H1 (cell line): ENCODE measurements around the gene LTBP4. TPM values are rescaled to one million over a fixed set of nuclear protein-coding genes. Genes with fewer than 3 reads are reported as not detected.

ENCODE experiments used
- CTCF ChIA-PET: fragments of 300-600 bp; sonication (Branson Sonifier 250); formaldehyde crosslinking; loops from one replicate; lab custom pipeline; 2021; ENCODE audit not compliant: partially characterized antibody; lab: Charles Lee
- POLR2A ChIA-PET: fragments of 300-600 bp; sonication (Branson Sonifier 250); formaldehyde crosslinking; loops from one replicate; lab custom pipeline; 2021; ENCODE audit warnings: inconsistent platforms; ENCODE audit not compliant: partially characterized antibody; lab: Charles Lee
- DNase-seq, 2 experiments: peaks; one replicate each; pipeline versions ENCODE4 v3.0.0 to v3.0.0-alpha.2; 2010 to 2022; ENCODE audit warnings: low spot score in 2 of 2, low read depth in 1 of 2, mixed read lengths in 1 of 2
- FAIRE-seq: peaks from 2 replicates; lab custom pipeline; 2011; peaks lifted over from hg19 to GRCh38; lab: Jason Lieb, UNC
- H2AFZ ChIP-seq: 2 replicates; pipeline ENCODE4 v1.8.1; 2012; ENCODE audit warnings: low read length, inconsistent platforms
- H2AK5ac ChIP-seq: 2 replicates; pipeline ENCODE4 v1.6.1; 2013; ENCODE audit warnings: low read depth, low read length
- H2BK120ac ChIP-seq: replicated peaks from 2 replicates; pipeline ENCODE3; 2013; ENCODE audit warnings: low read depth, low read length, inconsistent platforms
- H2BK12ac ChIP-seq: 2 replicates; pipeline ENCODE4 v1.6.1; 2013; ENCODE audit warnings: low read depth, low read length
- H2BK15ac ChIP-seq: 2 replicates; pipeline ENCODE4 v1.6.1; 2013; ENCODE audit warnings: low read length
- H2BK20ac ChIP-seq: 2 replicates; pipeline ENCODE4 v1.6.1; 2013; ENCODE audit warnings: low read length
- H2BK5ac ChIP-seq: 2 replicates; pipeline ENCODE4 v1.6.1; 2013; ENCODE audit warnings: low read depth, low read length
- H3K14ac ChIP-seq: 2 replicates; pipeline ENCODE4 v1.6.1; 2013; ENCODE audit warnings: inconsistent platforms; ENCODE audit not compliant: insufficient read length
- H3K18ac ChIP-seq: 2 replicates; pipeline ENCODE4 v1.6.1; 2013; ENCODE audit warnings: low read length; ENCODE audit errors: extremely low read depth
- H3K23ac ChIP-seq: 2 replicates; pipeline ENCODE4 v1.6.1; 2013; ENCODE audit warnings: inconsistent platforms; ENCODE audit not compliant: insufficient read length
- H3K23me2 ChIP-seq: 2 replicates; pipeline ENCODE4 v1.6.1; 2013; ENCODE audit warnings: low read depth, low read length
- H3K27ac ChIP-seq: 2 replicates; pipeline ENCODE4 v1.6.1; 2011; ENCODE audit warnings: low read depth, low read length, inconsistent platforms
- H3K27me3 ChIP-seq, 4 experiments: replicated peaks in 1 of 4; 1 replicate in 1 of 4; 2 replicates in 3 of 4; pipeline versions ENCODE4 v1.6.1 to v1.8.1; 2011 to 2013; ENCODE audit warnings: low read length in 3 of 4, mild to moderate bottlenecking in 3 of 4, inconsistent platforms in 2 of 4, mixed read lengths in 2 of 4, moderate library complexity in 1 of 4; ENCODE audit not compliant: control insufficient read depth in 3 of 4, insufficient read depth in 3 of 4; ENCODE audit errors: extremely low read depth in 1 of 4
- H3K36me3 ChIP-seq, 4 experiments: 2 replicates each; pipeline versions ENCODE4 v1.6.1 to v1.8.1; 2011 to 2013; ENCODE audit warnings: mild to moderate bottlenecking in 4 of 4, low read length in 3 of 4, moderate library complexity in 2 of 4, control low read depth in 1 of 4, inconsistent platforms in 1 of 4; ENCODE audit not compliant: insufficient read depth in 4 of 4, control insufficient read depth in 2 of 4
- H3K4ac ChIP-seq: replicated peaks from 2 replicates; pipeline ENCODE3; 2013; ENCODE audit warnings: low read length, low read depth, mixed read lengths, inconsistent platforms; ENCODE audit not compliant: insufficient read length
- H3K4me1 ChIP-seq, 4 experiments: replicated peaks in 1 of 4; 1 replicate in 1 of 4; 2 replicates in 3 of 4; pipeline versions ENCODE4 v1.6.1 to v1.8.1; 2011 to 2013; ENCODE audit warnings: low read length in 3 of 4, inconsistent platforms in 2 of 4, mixed read lengths in 1 of 4; ENCODE audit not compliant: insufficient read depth in 4 of 4, control insufficient read depth in 3 of 4
- H3K4me2 ChIP-seq, 2 experiments: 2 replicates each; pipeline versions ENCODE4 v1.6.1 to v1.8.1; 2011 to 2013; ENCODE audit warnings: low read depth in 2 of 2, low read length in 2 of 2, control low read depth in 1 of 2, inconsistent platforms in 1 of 2, mild to moderate bottlenecking in 1 of 2; ENCODE audit not compliant: insufficient read depth in 1 of 2
- H3K4me3 ChIP-seq, 4 experiments: fragments of 200-600, 300-600 bp in 1 of 4; sonication (generic), shearing (Covaris generic), sonication (Bioruptor Twin) in 1 of 4; 2 replicates each; pipeline versions ENCODE4 v1.5.1 to v1.8.1; 2011 to 2016; ENCODE audit warnings: low read length in 4 of 4, low read depth in 3 of 4, control low read depth in 2 of 4, inconsistent platforms in 2 of 4, mild to moderate bottlenecking in 2 of 4, mixed read lengths in 1 of 4, moderate library complexity in 1 of 4; ENCODE audit not compliant: insufficient read depth in 2 of 4; ENCODE audit errors: extremely low read depth in 1 of 4
- H3K56ac ChIP-seq: replicated peaks from 2 replicates; pipeline ENCODE3; 2013; ENCODE audit warnings: low read depth, mild to moderate bottlenecking, mixed read lengths, low read length, inconsistent platforms; ENCODE audit not compliant: insufficient read length
- H3K79me1 ChIP-seq: 2 replicates; pipeline ENCODE4 v1.6.1; 2013; ENCODE audit warnings: low read depth, low read length, control low read depth
- H3K79me2 ChIP-seq, 2 experiments: 2 replicates each; pipeline versions ENCODE4 v1.6.1 to v1.8.1; 2012 to 2013; ENCODE audit warnings: low read length in 2 of 2, mild to moderate bottlenecking in 2 of 2, inconsistent platforms in 1 of 2; ENCODE audit not compliant: insufficient read depth in 2 of 2, control insufficient read depth in 1 of 2
- H3K9ac ChIP-seq, 4 experiments: replicated peaks in 1 of 4; 1 replicate in 1 of 4; 2 replicates in 3 of 4; pipeline versions ENCODE4 v1.6.1 to v1.8.1; 2011 to 2013; ENCODE audit warnings: low read depth in 3 of 4, low read length in 3 of 4, control low read depth in 2 of 4, mild to moderate bottlenecking in 2 of 4, moderate library complexity in 2 of 4, inconsistent platforms in 1 of 4; ENCODE audit errors: extremely low read depth in 1 of 4
- H3K9me3 ChIP-seq, 2 experiments: 2 replicates each; pipeline versions ENCODE4 v1.6.1 to v1.8.1; 2012 to 2013; ENCODE audit warnings: mild to moderate bottlenecking in 2 of 2, moderate library complexity in 2 of 2, control low read depth in 1 of 2, inconsistent platforms in 1 of 2, low read depth in 1 of 2, low read length in 1 of 2, mixed read lengths in 1 of 2; ENCODE audit not compliant: insufficient read depth in 2 of 2
- H4K20me1 ChIP-seq, 2 experiments: replicated peaks in 1 of 2; 2 replicates each; pipeline versions ENCODE3 to v1.8.1; 2011 to 2013; ENCODE audit warnings: inconsistent platforms in 2 of 2, low read length in 2 of 2, mild to moderate bottlenecking in 1 of 2; ENCODE audit not compliant: insufficient read depth in 2 of 2, control insufficient read depth in 1 of 2
- H4K5ac ChIP-seq: 2 replicates; pipeline ENCODE4 v1.6.1; 2013; ENCODE audit warnings: low read length, low read depth, mixed read lengths, inconsistent platforms; ENCODE audit not compliant: insufficient read length
- H4K8ac ChIP-seq: 2 replicates; pipeline ENCODE4 v1.8.0; 2013; ENCODE audit warnings: mild to moderate bottlenecking, moderate library complexity, low read length, inconsistent platforms; ENCODE audit not compliant: insufficient read depth; ENCODE audit errors: extremely low read depth
- H4K91ac ChIP-seq: replicated peaks from 2 replicates; pipeline ENCODE3; 2013; ENCODE audit warnings: low read length, mixed read lengths, inconsistent platforms; ENCODE audit not compliant: insufficient read length
- GABPA ChIP-seq: IDR thresholded peaks from 2 replicates; pipeline ENCODE4 v1.6.1; 2011; ENCODE audit warnings: mild to moderate bottlenecking, low read length, moderate library complexity, borderline replicate concordance; ENCODE audit not compliant: insufficient read depth
- RAD21 ChIP-seq, 2 experiments: IDR thresholded peaks in 1 of 2; conservative IDR thresholded peaks in 1 of 2; 2 replicates each; pipeline ENCODE4 v1.6.1; 2011; ENCODE audit warnings: low read depth in 2 of 2, low read length in 2 of 2, improper control_type of control experiment in 1 of 2, inconsistent platforms in 1 of 2, mild to moderate bottlenecking in 1 of 2, moderate library complexity in 1 of 2
- RFX5 ChIP-seq: IDR thresholded peaks from 2 replicates; pipeline ENCODE4 v1.6.1; 2011; ENCODE audit warnings: low read depth, low read length, improper control_type of control experiment, borderline replicate concordance
- WGBS, 2 experiments: shearing (Covaris generic) in 1 of 2; methylation state at CpG; one replicate each; pipeline versions ENCODE4 v1.1.6 to v1.1.7; 2013 to 2015; ENCODE audit warnings: low lambda C conversion rate in 2 of 2, mixed read lengths in 2 of 2, inconsistent platforms in 1 of 2, low coverage in 1 of 2, missing lambda C conversion rate in 1 of 2; ENCODE audit not compliant: insufficient replicate concordance in 2 of 2, insufficient coverage in 1 of 2, insufficient read length in 1 of 2; ENCODE audit errors: extremely low coverage in 1 of 2, missing lambda C conversion rate in 1 of 2; 5-methylcytosine and 5-hydroxymethylcytosine counted together
- polyA plus RNA-seq, 7 experiments: library from polyadenylated mRNA; depleted of rRNA in 3 of 7; stranded (reverse) in 5 of 7; unstranded in 2 of 7; fragments of >200 nt in 5 of 7; fragments of 200-250 nt in 2 of 7; gene quantifications; 1 replicate in 5 of 7; 2 replicates in 1 of 7; 4 replicates in 1 of 7; pipeline versions ENCODE4 v1.2.1 to v1.2.3, GENCODE V29; 2011 to 2013; ENCODE audit warnings: missing spikeins in 2 of 7, mixed read lengths in 2 of 7
- total RNA-seq: library from RNA; stranded (reverse); fragmentation: NEBNext Ultra II Directional; extraction: Animal tissue kit (Norgen Biotek cat#: 25700); gene quantifications from 2 replicates; pipeline ENCODE4 v1.2.1, GENCODE V29; 2021

The LTBP4 gene
- total and polyA plus RNA-seq, 2 of the 8 experiments (the other 6 are each of a cell fraction or from before 2014, with no cell fraction given): 54.5 to 77.1 TPM

GRCh38 chr19:40594255-40594654, 6.9 kb upstream of the LTBP4 start:
- Histone ChIP-seq H3K4me1 (peaks cover 0 to 9% (median 3%) of the 10 kb centered on the region in 4 experiments; a peak in 5 of 7 replicates), H2AK5ac (no peak overlapping the region), H4K5ac (no peak overlapping the region), H3K56ac (no peak overlapping the region), H3K23ac (no peak overlapping the region), H2BK15ac (no peak overlapping the region), H4K8ac (no peak overlapping the region), H3K4me2 (0 out of 4 replicates have a peak overlapping the region, but pooled peaks of 1 of the 2 experiments have one; percentile 24), H3K9me3 (no peaks in the 10 kb centered on the region), H2BK12ac (0 out of 2 replicates have a peak overlapping the region, but pooled peaks have one; percentile 91), H3K23me2 (peaks cover 10% of the 10 kb centered on the region; the same call in 1 of the 2 replicates), H2BK20ac (no peak overlapping the region), H3K79me2 (no peaks in the 10 kb centered on the region), H3K79me1 (no peaks in the 10 kb centered on the region), H3K4me3 (no peak overlapping the region), H2AFZ (no peak overlapping the region), H4K20me1 (peaks cover 3% of the 10 kb centered on the region in 2 experiments), H3K14ac (no peak overlapping the region), H2BK120ac (no peak overlapping the region), H3K4ac (no peak overlapping the region), H3K36me3 (peaks cover 0 to 7% (median 0%) of the 10 kb centered on the region in 4 experiments; a peak in 3 of 8 replicates), H3K27me3 (peaks cover 10 to 21% (median 19%) of the 10 kb centered on the region in 4 experiments), H3K27ac (no peak overlapping the region), H2BK5ac (no peak overlapping the region), H3K9ac (no peak overlapping the region), H4K91ac (no peak overlapping the region), H3K18ac (no peak overlapping the region)
- 71% methylated on average over 8 of the region's 8 CpGs; no CpG with 5 or more reads in 1 of the 2 experiments for WGBS, 2 experiments
- peak in 1 of 2 experiments; percentile 55 for DNase-seq
- no peak for FAIRE-seq
- CTCF ChIA-PET: interaction anchor here (0.6 to 4.2 kb wide), 16 partner anchors 8 to 204 kb away, joined by 3 to 16 read pairs (median 4); no protein-coding TSS in a partner anchor
- TF ChIP-seq RAD21 (IDR thresholded peaks at IDR 0.05 in 1 of 2, conservative IDR thresholded peaks at IDR 0.05 in 1 of 2; ENCODE audit: low read depth in 2 of 2, low read length in 2 of 2): no peak
- no peak for TF ChIP-seq GABPA
- 0 out of 2 replicates have a peak, but pooled peaks have one; percentile 29 for TF ChIP-seq RFX5
- POLR2A ChIA-PET: interaction anchor here (0.6 to 4.3 kb wide), 10 partner anchors 9 to 40 kb away, joined by 3 to 20 read pairs (median 4); no protein-coding TSS in a partner anchor
